GM12874 (cell line): ENCODE data around the gene TTLL13.

Source experiments
- CTCF ChIP-seq: IDR thresholded peaks from 2 replicates; pipeline ENCODE4 v1.5.1; 2011; ENCODE audit warnings: low read depth, mild to moderate bottlenecking, control low read depth, low read length, moderate library complexity; ENCODE audit not compliant: insufficient read depth

TTLL13 gene

GRCh38 chr15:90227816-90228772 lies 21.3 kb upstream of the TTLL13 start:
- TF ChIP-seq CTCF = no peak

- no peak for TF ChIP-seq CTCF
Observed at GRCh38 chr15:90228960-90229359, 20.4 kb upstream of the TTLL13 start.

- no peak for TF ChIP-seq CTCF
Observed at GRCh38 chr15:90230071-90230494, 19.3 kb upstream of the TTLL13 start.

- TF ChIP-seq CTCF = no peak
Observed at GRCh38 chr15:90230610-90231009, 18.7 kb upstream of the TTLL13 start.

GRCh38 chr15:90231028-90232017 lies 18.0 kb upstream of the TTLL13 start:
- TF ChIP-seq CTCF = no peak

GRCh38 chr15:90232196-90232595 lies 17.2 kb upstream of the TTLL13 start:
- no peak for TF ChIP-seq CTCF

- TF ChIP-seq CTCF = peak; percentile 47
Observed at GRCh38 chr15:90232941-90233386, 16.4 kb upstream of the TTLL13 start.
